Midbrain (tissue), 1 donor: ENCODE measurements around the gene POLD2.
A peak's percentile ranks its signal among the peaks of the same experiment; 100 is the strongest.
"Not testable (repeated sequence)": the region's sequence is repeated elsewhere in the genome, so short reads cannot be mapped to it uniquely, and the experiment has no call there.

Source experiments
- DNase-seq: peaks from one replicate; lab custom pipeline; 2025; lab: John Stamatoyannopoulos, UW

Gene POLD2

DNA sequence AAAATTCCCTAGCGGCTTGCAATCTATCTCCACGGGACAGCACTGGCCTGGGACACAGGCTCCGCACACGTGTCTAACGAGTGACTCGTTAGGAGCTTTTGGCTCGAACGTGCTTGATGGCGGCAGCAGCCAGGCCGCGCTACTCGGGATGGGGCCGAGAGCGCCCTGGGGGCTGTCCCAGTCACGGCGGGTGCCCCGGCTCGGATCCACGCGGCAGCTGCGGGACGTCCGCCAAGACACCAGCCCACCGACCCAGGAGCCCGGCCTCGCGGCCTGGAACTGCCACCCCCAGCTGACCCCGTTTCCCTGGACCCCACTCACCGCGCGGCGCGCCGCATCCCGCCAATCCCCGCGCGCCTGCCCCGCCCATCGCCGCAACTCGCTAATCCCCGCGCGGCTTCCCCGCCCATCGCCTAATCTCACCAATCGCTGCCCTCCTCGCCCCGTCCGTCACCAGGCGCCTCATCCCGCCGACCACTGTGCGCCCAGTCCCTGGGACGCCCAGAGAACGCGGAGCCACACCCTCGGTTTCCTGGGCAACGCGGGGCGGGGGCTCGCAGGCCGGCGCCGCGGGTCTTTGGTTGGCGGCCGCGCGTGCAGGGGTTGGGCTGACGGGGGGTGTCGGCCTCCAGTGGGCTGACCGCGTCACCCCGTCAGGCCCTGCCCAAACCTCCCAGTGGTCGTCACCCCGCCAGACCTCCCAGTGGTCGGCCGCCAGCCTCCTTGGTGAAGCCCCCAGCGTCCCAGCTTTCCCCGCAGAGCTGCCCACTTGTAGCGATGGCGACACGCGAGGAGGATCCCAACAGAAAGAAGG is at the start of gene POLD2:
POLD2 (minus strand) TSS at position 359 of the 814 bp plus-strand sequence. CDS start 1,495 bp downstream, outside the sequence.
- DNase-seq, result peak; percentile 97

DNA sequence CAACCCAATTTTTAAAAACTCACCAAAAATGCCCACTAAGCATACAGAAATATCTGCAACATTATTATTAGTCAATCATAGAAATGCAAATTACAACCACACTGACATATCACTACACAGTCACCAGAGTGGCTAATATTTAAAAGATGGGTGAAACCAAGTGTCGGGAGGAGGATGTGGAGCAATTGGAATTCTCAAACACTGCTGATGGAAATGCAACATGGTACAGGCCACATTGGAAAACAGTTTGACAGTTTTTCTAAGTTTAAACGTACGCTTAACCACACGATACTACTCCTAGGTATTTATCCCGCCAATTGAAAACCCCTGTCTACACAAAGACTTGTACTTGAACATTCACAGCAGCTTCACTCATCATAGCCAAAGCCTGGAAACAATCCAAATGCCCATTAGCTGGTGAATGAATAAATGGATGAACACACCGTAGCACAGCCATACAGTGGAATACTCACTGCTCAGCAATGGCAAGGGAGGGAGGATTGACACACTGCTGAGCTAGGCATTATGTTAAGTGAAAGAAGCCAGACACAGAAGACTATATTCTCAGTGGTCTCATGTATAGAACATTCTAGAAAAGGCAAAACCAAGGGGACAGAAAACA is 49.6 kb upstream of the POLD2 start:
- no peak for DNase-seq

DNA sequence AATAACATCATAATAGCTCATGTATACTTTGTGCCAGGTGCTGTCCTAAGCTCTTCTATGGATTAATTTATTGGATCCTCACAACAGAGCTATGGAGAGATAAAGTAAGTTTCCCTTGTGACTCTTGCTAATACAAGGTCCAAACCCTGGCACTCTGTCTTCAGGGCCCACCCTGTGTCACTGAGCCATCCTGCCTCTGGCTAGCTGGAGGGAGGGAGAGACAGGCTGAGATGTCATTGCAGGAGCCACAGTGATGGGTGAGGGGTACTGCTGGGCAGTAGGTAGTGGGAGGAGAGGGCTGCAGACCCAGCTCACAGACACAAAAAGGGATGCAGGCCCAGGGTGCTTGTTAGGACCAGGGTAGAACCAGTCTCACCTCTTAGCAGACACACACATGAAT is 49.0 kb upstream of the POLD2 start:
- DNase-seq, result no peak

DNA sequence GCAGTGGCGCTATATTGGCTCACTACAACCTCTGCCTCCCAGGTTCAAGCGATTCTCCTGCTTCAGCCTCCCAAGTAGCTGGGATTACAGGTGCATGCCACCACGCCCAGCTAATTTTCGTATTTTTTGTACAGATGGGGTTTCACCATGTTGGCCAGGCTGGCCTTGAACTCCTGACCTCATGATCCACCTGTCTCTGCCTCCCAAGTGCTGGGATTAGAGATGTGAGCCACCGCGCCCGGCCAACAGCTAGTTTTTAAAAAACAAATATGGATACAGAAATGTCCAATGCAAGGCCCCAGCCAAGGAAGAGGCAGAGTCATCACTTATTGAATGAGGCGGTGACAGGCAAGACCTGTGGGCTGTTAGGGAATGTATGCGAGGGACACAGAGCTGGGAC is 48.6 kb upstream of the POLD2 start:
- not testable (repeated sequence) for DNase-seq

- DNase-seq, result no peak
These were observed 44.6 kb upstream of the POLD2 start for GRCh38 chr7:44167920-44168319.

- DNase-seq, result no peak
These were observed 40.2 kb upstream of the POLD2 start for GRCh38 chr7:44163591-44163990.

GRCh38 chr7:44162785-44163395 is 39.5 kb upstream of the POLD2 start:
- no peak for DNase-seq

DNA sequence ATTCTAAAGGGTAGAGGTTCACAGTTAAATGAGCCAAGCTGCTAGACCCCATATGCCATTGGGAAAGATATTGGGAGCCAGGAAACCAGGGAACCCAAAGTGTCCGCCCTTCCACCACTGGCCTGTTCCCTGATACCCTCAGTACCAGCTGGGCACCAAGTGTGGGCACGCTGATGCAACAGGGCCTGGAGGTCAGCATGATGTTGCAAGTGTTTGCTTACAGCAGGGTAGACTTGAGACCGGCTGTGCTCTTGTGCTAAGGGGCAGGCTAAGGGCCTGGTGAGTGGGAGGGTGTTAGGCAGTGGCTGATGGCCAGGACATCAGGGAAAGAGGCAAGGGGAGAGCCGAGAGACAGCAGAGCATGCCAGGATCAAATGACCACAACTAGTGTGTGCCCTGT is 38.8 kb upstream of the POLD2 start:
- DNase-seq, result no peak

GRCh38 chr7:44161371-44161770 is 38.0 kb upstream of the POLD2 start:
- DNase-seq, result no peak

- DNase-seq, result no peak
These were observed 36.7 kb upstream of the POLD2 start for GRCh38 chr7:44159824-44160630.

DNA sequence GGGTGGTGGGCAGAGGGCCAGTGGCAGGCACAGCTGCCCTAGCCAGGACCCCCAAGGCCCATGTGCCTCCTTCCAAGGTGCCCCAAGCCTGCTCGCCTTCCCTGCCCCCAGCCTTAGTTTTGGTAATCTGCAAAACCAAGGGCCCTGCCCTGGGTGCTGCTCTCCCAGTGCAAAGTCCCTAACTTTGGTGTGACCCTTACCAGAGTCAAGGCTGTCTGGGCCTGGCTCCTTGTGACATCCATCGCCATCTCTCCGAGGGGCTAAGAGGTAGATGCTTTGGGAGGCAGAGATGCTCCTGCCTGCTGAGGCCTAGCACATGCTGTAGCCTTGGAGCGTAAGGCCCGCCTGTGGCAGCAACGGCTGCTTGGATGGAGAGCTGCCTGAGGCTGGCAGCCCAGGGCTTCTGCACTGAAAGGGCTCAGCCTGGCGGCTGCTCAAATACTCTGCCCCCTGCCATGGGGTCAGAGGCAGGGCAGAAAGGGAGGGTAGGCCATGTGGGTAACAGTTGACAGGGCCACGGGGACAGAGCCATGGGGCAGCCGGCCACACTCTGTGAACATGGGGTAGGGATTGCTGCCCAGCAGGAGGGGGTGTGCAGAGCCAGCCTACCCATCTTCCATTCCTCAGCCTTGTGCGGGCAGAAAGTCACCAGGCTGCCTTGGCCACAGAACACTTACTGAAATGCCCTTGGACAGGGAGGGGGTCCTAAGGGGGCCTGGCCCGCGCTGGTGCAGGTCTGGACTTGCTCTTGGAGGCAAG is 35.7 kb upstream of the POLD2 start:
- peak; percentile 55 for DNase-seq

DNA sequence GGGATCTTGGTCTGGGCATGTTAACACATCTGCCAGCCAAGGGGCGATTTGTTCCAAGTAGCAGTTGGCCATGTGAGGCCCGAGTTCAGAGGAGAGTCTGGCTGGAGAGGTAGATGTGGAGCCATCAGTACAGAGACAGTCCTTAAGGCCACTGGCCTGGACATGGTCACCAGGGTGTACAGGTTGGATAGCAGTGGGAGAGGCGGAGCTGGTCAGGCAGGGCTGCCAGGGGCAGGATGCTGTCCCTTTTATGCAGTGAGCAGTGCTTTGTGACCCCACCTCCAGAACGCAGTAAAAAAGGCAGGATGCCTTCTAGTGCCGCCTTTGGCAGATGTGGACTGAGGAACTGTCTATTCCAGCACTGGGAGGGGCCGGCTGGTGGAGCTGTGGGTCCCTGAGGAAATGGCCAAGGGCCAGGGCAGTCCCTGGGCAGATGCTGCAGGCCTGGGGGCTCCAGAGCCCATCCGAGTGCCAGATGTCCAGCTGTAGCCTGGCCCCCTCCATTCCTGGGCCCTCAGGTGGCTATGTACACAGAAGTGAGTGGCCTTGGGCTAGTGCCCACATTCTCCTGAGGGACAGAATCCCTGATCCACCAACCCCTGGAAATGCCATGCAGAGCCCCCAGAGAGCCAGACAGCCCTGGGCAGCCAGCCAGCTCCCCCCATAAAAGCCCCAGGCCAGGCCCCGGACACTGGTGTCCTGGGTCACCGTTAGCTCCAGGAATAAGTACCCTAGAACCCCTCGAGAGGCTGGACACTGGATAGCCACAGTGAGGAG is 34.9 kb upstream of the POLD2 start:
- DNase-seq, result no peak

DNA sequence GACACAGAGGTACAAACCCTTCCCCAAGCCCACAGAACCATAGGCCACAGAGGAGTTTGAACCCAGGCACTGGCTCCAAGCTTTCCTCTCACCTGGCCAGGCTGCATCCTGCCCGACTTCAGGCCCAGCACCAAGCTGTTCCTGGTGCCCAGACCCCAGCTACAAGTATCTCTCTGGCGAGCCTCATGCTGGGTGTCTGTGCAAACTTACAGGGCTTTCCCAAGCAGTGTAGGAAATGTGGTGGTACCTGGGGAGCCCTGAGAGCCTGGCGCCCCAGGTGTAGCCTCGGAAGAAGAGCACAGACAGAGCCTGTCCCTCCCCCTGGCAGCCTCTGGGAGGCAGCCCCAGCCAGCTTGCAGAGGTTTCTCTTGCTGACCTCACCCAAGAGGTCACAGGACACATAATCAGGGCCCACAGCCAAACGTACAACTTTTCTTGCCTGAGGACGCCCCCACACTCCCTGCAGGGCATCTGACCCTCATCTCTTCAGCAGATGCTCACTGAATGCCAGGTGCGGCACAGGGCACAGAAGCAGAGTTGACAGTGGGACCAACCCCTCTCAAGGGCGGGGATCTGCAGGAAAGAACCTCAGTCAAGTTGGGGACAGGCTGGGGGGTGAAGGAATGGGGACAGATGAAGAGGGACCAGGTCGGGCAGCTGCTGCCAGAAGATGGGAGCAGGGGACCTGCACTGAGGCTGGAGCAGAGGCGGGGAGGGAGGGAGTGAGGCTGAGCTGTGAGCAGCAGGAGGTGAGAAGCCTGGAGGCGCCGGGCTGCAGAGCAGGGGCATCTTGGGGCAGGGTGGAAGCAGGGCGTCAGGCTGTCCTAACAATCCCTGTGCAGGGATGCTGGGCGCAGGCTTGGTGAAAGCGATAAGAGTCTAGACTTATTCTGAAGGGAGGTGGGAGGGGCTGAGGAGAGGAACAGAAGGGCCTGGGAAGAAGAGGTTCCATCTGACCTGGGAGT is 34.0 kb upstream of the POLD2 start:
- no peak for DNase-seq

DNA sequence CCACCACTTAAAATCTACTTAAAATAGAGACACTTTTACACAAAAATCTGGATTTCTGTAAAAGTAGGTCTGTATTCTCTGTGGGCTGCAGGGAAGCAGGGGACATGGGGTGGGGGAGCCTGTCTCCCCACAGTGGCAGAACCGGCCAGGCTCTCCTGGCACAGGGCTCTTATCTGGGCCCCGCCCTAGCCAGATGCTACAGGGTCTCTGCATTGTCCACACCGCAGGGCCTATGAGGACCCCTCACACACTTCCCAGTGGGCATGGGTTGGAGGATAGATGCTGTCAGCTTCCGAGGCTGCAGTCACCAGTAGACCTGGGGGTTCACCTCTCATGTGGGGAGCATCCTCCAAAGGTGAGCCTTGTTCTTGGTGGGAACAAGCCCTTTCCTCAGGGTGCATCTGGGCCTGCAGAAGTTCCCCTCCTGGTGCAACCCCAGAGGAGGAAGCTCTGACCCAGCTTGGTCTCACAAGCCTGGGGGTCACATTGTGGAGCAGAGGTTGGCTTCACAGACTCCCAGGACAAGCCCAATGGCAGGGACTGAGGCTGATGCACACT is 33.2 kb upstream of the POLD2 start:
- DNase-seq, result no peak

- no peak for DNase-seq
These were observed 32.1 kb upstream of the POLD2 start for GRCh38 chr7:44155191-44156185.

- no peak for DNase-seq
These were observed 31.4 kb upstream of the POLD2 start for GRCh38 chr7:44154703-44155102.

DNA sequence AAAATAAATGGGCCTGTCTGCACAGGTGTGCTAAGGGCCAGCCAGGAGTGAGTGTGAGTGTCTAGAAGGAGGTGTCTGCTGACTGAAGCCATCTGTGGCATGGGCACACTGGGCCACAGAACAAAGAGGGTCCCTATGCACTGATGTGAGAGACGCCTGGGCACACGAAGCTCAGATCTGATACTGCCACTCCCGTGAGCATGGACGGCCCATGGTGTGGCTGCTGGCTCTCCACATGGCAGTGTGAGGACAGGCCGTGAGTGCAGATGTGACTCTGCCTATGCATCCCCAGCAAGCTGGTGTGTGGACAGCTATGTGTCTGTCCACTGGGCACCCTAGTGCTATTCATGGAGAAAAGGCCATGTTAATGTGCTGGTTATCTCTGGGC is 30.6 kb upstream of the POLD2 start:
- no peak for DNase-seq
